K562 (cell line): ENCODE data around the gene FAM117A. TPM values are rescaled to one million over a fixed set of nuclear protein-coding genes. Genes with fewer than 3 reads are reported as not detected.

Experiments
- FOXA3 ChIP-seq, 2 experiments: fragments of 450-650 bp in 1 of 2; sonication (generic) in 1 of 2; formaldehyde crosslinking; IDR thresholded peaks in 1 of 2; conservative IDR thresholded peaks in 1 of 2; 2 replicates each; pipeline versions ENCODE4 v1.4.0 to v1.8.0; 2020 to 2022; ENCODE audit warnings: mild to moderate bottlenecking in 2 of 2, missing genetic modification reagents in 1 of 2
- KLF1 ChIP-seq: fragments of 450-650 bp; IDR thresholded peaks from 2 replicates; pipeline ENCODE4 v1.6.1; 2016; ENCODE audit warnings: missing genetic modification characterization, missing compliant biosample characterization
- MCM7 ChIP-seq, 2 experiments: fragments of 450-650 bp; IDR thresholded peaks; 2 replicates each; pipeline ENCODE4 v1.6.1; 2016 to 2018
- MEF2A ChIP-seq: IDR thresholded peaks from 2 replicates; pipeline ENCODE4 v1.6.1; 2011; ENCODE audit warnings: low read depth, mild to moderate bottlenecking, low read length, moderate library complexity; ENCODE audit not compliant: control insufficient read depth
- MXI1 ChIP-seq: IDR thresholded peaks from 2 replicates; pipeline ENCODE4 v1.6.1; 2011; ENCODE audit warnings: low read depth, mild to moderate bottlenecking, improper control_type of control experiment, low read length
- NCOA6 ChIP-seq: fragments of 450-650 bp; IDR thresholded peaks from 2 replicates; pipeline ENCODE4 v1.6.1; 2017; ENCODE audit warnings: mild to moderate bottlenecking
- NRF1 ChIP-seq, 2 experiments: fragments of 450-650 bp; IDR thresholded peaks in 1 of 2; conservative IDR thresholded peaks in 1 of 2; 2 replicates each; pipeline ENCODE4 v1.6.1; 2014; ENCODE audit warnings: mild to moderate bottlenecking in 2 of 2
- PTBP1 ChIP-seq: fragments of 200-400 bp; formaldehyde crosslinking; IDR thresholded peaks from 2 replicates; pipeline ENCODE4 v1.6.1; 2017; ENCODE audit warnings: low read depth, low read length
- RAD21 ChIP-seq, 2 experiments: fragments of 250-450 bp in 1 of 2; fragments of 450-650 bp in 1 of 2; sonication (Bioruptor Pico) in 1 of 2; formaldehyde crosslinking in 1 of 2; IDR thresholded peaks in 1 of 2; conservative IDR thresholded peaks in 1 of 2; 2 replicates each; pipeline versions ENCODE4 v1.4.0 to v1.8.0; 2020 to 2022; ENCODE audit warnings: mild to moderate bottlenecking in 2 of 2, moderate library complexity in 1 of 2
- RBM14 ChIP-seq: fragments of 200-400 bp; formaldehyde crosslinking; IDR thresholded peaks from 2 replicates; pipeline ENCODE4 v1.6.1; 2018; ENCODE audit warnings: low read depth, mild to moderate bottlenecking, low read length, moderate library complexity, borderline replicate concordance; ENCODE audit not compliant: insufficient read depth
- THRAP3 ChIP-seq: fragments of 450-650 bp; IDR thresholded peaks from 2 replicates; pipeline ENCODE4 v1.6.1; 2016; ENCODE audit warnings: mild to moderate bottlenecking, inconsistent platforms, borderline replicate concordance
- ZKSCAN8 ChIP-seq: fragments of 200-800 bp; sonication (Bioruptor generic); IDR thresholded peaks from 2 replicates; pipeline ENCODE4 v1.6.1; 2016; ENCODE audit warnings: missing genetic modification characterization, missing compliant biosample characterization
- ZNF121 ChIP-seq: sonication (generic); formaldehyde crosslinking; conservative IDR thresholded peaks from 2 replicates; pipeline ENCODE4 v1.8.0; 2022; ENCODE audit warnings: missing genetic modification reagents
- polyA plus RNA-seq, 8 experiments: library from polyadenylated mRNA; depleted of rRNA in 4 of 8; stranded (reverse) in 5 of 8; unstranded in 3 of 8; fragments of >200 nt; fragmentation: Nextera tagmentation in 2 of 8; fragmentation: Illumina TruSeq in 1 of 8; extraction: Ambion mirVana in 2 of 8; extraction: Trizol in 1 of 8; gene quantifications; 2 replicates each; pipeline versions ENCODE4 v1.2.1 to v1.2.3, GENCODE V29; 2011 to 2014; ENCODE audit warnings: inconsistent platforms in 1 of 8, missing spikeins in 1 of 8
- total RNA-seq, 7 experiments: library from RNA; depleted of rRNA in 6 of 7; stranded (reverse); fragments of >200 nt in 6 of 7; fragmentation: Illumina TruSeq in 2 of 7; extraction: Trizol in 2 of 7; gene quantifications; 2 replicates each; pipeline versions ENCODE4 v1.2.1 to v1.2.3, GENCODE V29; 2011 to 2021; ENCODE audit warnings: low replicate concordance in 1 of 7
- TF ChIP-seq, protein P1 (sequence below), 2 experiments: IDR thresholded peaks; 2 replicates each; pipeline ENCODE4 v1.6.1; 2012; ENCODE audit warnings: improper control_type of control experiment in 2 of 2, low read depth in 2 of 2, low read length in 2 of 2, borderline replicate concordance in 1 of 2
- TF ChIP-seq, protein P2 (sequence below): conservative IDR thresholded peaks from 2 replicates; pipeline ENCODE4 v1.6.1; 2011; ENCODE audit warnings: low read depth, mild to moderate bottlenecking, low read length; ENCODE audit not compliant: control insufficient read depth
- TF ChIP-seq, protein P3 (sequence below): fragments of 250-450 bp; sonication (Bioruptor Pico); IDR thresholded peaks from 2 replicates; pipeline ENCODE4 v1.4.0; 2020; ENCODE audit warnings: mild to moderate bottlenecking, moderate library complexity
- TF ChIP-seq, protein P4 (sequence below), 2 experiments: fragments of 450-650 bp in 1 of 2; IDR thresholded peaks; 2 replicates each; pipeline ENCODE4 v1.6.1; 2011 to 2017; ENCODE audit warnings: low read depth in 2 of 2, antibody characterized with exemption in 1 of 2, borderline replicate concordance in 1 of 2, low read length in 1 of 2, mild to moderate bottlenecking in 1 of 2, mixed read lengths in 1 of 2; ENCODE audit not compliant: control insufficient read depth in 1 of 2

The FAM117A gene
- total and polyA plus RNA-seq, 9 of the 15 experiments (the other 6 are each of a cell fraction or from before 2014, with no cell fraction given) = 3.1 to 79.7 (median 36.6) TPM

DNA sequence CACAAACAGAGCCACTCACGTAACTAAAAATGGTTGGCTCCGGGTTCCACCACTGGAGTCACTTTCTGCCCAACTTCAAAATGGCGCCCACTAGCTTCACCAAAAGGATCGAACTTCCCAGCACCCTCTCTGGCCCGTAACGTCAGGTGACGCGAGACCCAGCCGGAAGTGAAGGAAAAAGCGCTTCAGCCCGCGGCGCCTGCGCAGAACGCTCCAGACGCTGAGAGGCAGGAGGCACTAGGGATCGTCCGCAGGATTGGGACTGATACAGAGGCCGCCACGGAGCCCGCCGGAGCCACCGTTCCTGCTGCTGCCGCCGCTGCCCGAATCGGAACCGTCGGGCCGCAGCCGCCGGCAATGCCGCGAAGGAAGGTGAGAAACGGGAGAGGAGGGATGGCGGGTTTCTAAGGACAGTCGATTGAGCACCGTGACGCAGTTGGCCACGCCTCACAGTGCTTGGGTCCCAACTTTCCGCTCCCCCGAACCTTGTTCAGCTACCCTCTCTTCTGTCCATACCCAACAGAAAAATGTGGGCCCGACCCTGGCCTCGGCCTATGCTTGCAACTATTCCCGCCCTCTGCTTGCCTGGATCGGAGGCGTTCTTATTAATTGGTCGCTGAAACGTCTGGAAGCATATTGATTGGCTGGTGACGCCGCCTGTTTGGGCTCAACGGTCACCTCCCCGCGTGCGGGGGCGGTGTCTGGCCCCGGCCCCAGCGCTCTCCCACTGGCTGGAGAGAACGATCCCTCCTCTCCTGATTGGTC is 24.7 kb upstream of the FAM117A start, which contains the start of gene KAT7 (continued):
- TF ChIP-seq, protein P1, sequence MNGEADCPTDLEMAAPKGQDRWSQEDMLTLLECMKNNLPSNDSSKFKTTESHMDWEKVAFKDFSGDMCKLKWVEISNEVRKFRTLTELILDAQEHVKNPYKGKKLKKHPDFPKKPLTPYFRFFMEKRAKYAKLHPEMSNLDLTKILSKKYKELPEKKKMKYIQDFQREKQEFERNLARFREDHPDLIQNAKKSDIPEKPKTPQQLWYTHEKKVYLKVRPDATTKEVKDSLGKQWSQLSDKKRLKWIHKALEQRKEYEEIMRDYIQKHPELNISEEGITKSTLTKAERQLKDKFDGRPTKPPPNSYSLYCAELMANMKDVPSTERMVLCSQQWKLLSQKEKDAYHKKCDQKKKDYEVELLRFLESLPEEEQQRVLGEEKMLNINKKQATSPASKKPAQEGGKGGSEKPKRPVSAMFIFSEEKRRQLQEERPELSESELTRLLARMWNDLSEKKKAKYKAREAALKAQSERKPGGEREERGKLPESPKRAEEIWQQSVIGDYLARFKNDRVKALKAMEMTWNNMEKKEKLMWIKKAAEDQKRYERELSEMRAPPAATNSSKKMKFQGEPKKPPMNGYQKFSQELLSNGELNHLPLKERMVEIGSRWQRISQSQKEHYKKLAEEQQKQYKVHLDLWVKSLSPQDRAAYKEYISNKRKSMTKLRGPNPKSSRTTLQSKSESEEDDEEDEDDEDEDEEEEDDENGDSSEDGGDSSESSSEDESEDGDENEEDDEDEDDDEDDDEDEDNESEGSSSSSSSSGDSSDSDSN (IDR thresholded peaks at IDR 0.05; ENCODE audit: borderline replicate concordance in 1 of 2, low read depth in 2 of 2, low read length in 2 of 2) = no peak
- TF ChIP-seq RBM14 (no peak), KLF1 (no peak), RAD21 (CRISPR knock-in tag; conservative IDR thresholded peaks at IDR 0.05 in 1 of 2, IDR thresholded peaks at IDR 0.05 in 1 of 2) (0 out of 4 replicates have a peak, but pooled peaks of 1 of the 2 experiments have one; percentile 17), MCM7 (IDR thresholded peaks at IDR 0.05) (no peak), MXI1 (no peak; the same call in 1 of the 2 replicates), FOXA3 (CRISPR knock-in tag; conservative IDR thresholded peaks at IDR 0.05 in 1 of 2, IDR thresholded peaks at IDR 0.05 in 1 of 2) (peak in 1 of 2 experiments; percentile 76; a peak in 1 of 4 replicates), PTBP1 (no peak), NRF1 (conservative IDR thresholded peaks at IDR 0.05 in 1 of 2, IDR thresholded peaks at IDR 0.05 in 1 of 2) (peak; percentile 97 to 98), ZNF121 (CRISPR knock-in tag) (no peak), ZKSCAN8 (no peak), THRAP3 (no peak), MEF2A (no peak), NCOA6 (no peak)
- TF ChIP-seq, protein P2, sequence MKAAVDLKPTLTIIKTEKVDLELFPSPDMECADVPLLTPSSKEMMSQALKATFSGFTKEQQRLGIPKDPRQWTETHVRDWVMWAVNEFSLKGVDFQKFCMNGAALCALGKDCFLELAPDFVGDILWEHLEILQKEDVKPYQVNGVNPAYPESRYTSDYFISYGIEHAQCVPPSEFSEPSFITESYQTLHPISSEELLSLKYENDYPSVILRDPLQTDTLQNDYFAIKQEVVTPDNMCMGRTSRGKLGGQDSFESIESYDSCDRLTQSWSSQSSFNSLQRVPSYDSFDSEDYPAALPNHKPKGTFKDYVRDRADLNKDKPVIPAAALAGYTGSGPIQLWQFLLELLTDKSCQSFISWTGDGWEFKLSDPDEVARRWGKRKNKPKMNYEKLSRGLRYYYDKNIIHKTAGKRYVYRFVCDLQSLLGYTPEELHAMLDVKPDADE = peak; percentile 95
- TF ChIP-seq, protein P3, sequence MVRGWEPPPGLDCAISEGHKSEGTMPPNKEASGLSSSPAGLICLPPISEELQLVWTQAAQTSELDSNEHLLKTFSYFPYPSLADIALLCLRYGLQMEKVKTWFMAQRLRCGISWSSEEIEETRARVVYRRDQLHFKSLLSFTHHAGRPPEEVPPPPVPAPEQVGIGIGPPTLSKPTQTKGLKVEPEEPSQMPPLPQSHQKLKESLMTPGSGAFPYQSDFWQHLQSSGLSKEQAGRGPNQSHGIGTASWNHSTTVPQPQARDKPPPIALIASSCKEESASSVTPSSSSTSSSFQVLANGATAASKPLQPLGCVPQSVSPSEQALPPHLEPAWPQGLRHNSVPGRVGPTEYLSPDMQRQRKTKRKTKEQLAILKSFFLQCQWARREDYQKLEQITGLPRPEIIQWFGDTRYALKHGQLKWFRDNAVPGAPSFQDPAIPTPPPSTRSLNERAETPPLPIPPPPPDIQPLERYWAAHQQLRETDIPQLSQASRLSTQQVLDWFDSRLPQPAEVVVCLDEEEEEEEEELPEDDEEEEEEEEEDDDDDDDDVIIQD (CRISPR knock-in tag) = no peak
- TF ChIP-seq, protein P4, sequence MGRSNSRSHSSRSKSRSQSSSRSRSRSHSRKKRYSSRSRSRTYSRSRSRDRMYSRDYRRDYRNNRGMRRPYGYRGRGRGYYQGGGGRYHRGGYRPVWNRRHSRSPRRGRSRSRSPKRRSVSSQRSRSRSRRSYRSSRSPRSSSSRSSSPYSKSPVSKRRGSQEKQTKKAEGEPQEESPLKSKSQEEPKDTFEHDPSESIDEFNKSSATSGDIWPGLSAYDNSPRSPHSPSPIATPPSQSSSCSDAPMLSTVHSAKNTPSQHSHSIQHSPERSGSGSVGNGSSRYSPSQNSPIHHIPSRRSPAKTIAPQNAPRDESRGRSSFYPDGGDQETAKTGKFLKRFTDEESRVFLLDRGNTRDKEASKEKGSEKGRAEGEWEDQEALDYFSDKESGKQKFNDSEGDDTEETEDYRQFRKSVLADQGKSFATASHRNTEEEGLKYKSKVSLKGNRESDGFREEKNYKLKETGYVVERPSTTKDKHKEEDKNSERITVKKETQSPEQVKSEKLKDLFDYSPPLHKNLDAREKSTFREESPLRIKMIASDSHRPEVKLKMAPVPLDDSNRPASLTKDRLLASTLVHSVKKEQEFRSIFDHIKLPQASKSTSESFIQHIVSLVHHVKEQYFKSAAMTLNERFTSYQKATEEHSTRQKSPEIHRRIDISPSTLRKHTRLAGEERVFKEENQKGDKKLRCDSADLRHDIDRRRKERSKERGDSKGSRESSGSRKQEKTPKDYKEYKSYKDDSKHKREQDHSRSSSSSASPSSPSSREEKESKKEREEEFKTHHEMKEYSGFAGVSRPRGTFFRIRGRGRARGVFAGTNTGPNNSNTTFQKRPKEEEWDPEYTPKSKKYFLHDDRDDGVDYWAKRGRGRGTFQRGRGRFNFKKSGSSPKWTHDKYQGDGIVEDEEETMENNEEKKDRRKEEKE (IDR thresholded peaks at IDR 0.05; ENCODE audit: borderline replicate concordance in 1 of 2, control insufficient read depth in 1 of 2, low read depth in 2 of 2, low read length in 1 of 2) = no peak
